NCI-H128 (cell line): ENCODE data around the gene TMPRSS11F.
A peak's percentile ranks its signal among the peaks of the same experiment; 100 is the strongest.
"Not testable (repeated sequence)": the region's sequence is repeated elsewhere in the genome, so short reads cannot be mapped to it uniquely, and the experiment has no call there.

Source experiments
- DNase-seq: peaks from one replicate; lab custom pipeline; 2025; ENCODE audit not compliant: unreplicated experiment; lab: John Stamatoyannopoulos, UW

The TMPRSS11F gene

GRCh38 chr4:68129793-68130192 lies at the start of gene TMPRSS11F:
TSS of gene TMPRSS11F (minus strand) at chr4:68129869. CDS start at chr4:68129820, 49 bp downstream.
- DNase-seq, result no peak

GRCh38 chr4:68176904-68177303 lies 47.2 kb upstream of the TMPRSS11F start:
- DNase-seq, result no peak

- no peak for DNase-seq
These were observed 46.8 kb upstream of the TMPRSS11F start for GRCh38 chr4:68176500-68176899.

GRCh38 chr4:68175562-68176155 lies 46.0 kb upstream of the TMPRSS11F start:
- peak; percentile 51 for DNase-seq

- DNase-seq, result not testable (repeated sequence)
These were observed 44.7 kb upstream of the TMPRSS11F start for GRCh38 chr4:68174389-68174788.

GRCh38 chr4:68172147-68172546 lies 42.5 kb upstream of the TMPRSS11F start:
- not testable (repeated sequence) for DNase-seq

GRCh38 chr4:68167706-68168105 lies 38.0 kb upstream of the TMPRSS11F start:
- DNase-seq, result no peak

- no peak for DNase-seq
These were observed 37.5 kb upstream of the TMPRSS11F start for GRCh38 chr4:68167166-68167565.

GRCh38 chr4:68163754-68164153 lies 34.1 kb upstream of the TMPRSS11F start:
- no peak for DNase-seq

GRCh38 chr4:68162196-68162595 lies 32.5 kb upstream of the TMPRSS11F start:
- no peak for DNase-seq

GRCh38 chr4:68152411-68152810 lies 22.7 kb upstream of the TMPRSS11F start:
- DNase-seq, result no peak

- DNase-seq, result no peak
These were observed 19.4 kb upstream of the TMPRSS11F start for GRCh38 chr4:68148800-68149685.

GRCh38 chr4:68147079-68147478 lies 17.4 kb upstream of the TMPRSS11F start:
- DNase-seq, result no peak

GRCh38 chr4:68145261-68145660 lies 15.6 kb upstream of the TMPRSS11F start:
- DNase-seq, result no peak

- DNase-seq, result no peak
These were observed 12.2 kb upstream of the TMPRSS11F start for GRCh38 chr4:68141852-68142251.

- DNase-seq, result no peak
These were observed 2.7 kb upstream of the TMPRSS11F start for GRCh38 chr4:68132342-68132741.

GRCh38 chr4:68124262-68124661 lies 5.4 kb downstream of the TMPRSS11F start:
- no peak for DNase-seq

GRCh38 chr4:68123525-68123924 lies 6.1 kb downstream of the TMPRSS11F start:
- no peak for DNase-seq

- no peak for DNase-seq
These were observed 9.7 kb downstream of the TMPRSS11F start for GRCh38 chr4:68119921-68120320.

- DNase-seq, result no peak
These were observed 19.2 kb downstream of the TMPRSS11F start for GRCh38 chr4:68110441-68110840.

GRCh38 chr4:68109868-68110267 lies 19.8 kb downstream of the TMPRSS11F start:
- DNase-seq, result no peak

GRCh38 chr4:68082758-68083157 lies 46.9 kb downstream of the TMPRSS11F start:
- no peak for DNase-seq
